H1 (cell line): ENCODE results near the gene MC5R.

ENCODE experiments used
- EZH2 ChIP-seq: fragments of 200-600 bp; sonication (generic); IDR thresholded peaks from 2 replicates; pipeline ENCODE4 v1.7.1; 2012; ENCODE audit warnings: low read depth, mild to moderate bottlenecking, moderate library complexity, low read length, inconsistent platforms; ENCODE audit not compliant: severe bottlenecking
- GABPA ChIP-seq: IDR thresholded peaks from 2 replicates; pipeline ENCODE4 v1.6.1; 2011; ENCODE audit warnings: mild to moderate bottlenecking, low read length, moderate library complexity, borderline replicate concordance; ENCODE audit not compliant: insufficient read depth
- TBP ChIP-seq: IDR thresholded peaks from 2 replicates; pipeline ENCODE4 v1.6.1; 2011; ENCODE audit warnings: low read depth, low read length, improper control_type of control experiment
- TF ChIP-seq, protein P1 (sequence below), 3 experiments: IDR thresholded peaks; 1 replicate in 2 of 3; 2 replicates in 1 of 3; pipeline versions ENCODE4 v1.5.1 to v1.6.1; 2011; ENCODE audit warnings: low read length in 3 of 3, mild to moderate bottlenecking in 3 of 3, inconsistent platforms in 2 of 3, low read depth in 1 of 3, moderate library complexity in 1 of 3; ENCODE audit not compliant: insufficient read depth in 1 of 3; ENCODE audit errors: control extremely low read depth in 1 of 3

DNA sequence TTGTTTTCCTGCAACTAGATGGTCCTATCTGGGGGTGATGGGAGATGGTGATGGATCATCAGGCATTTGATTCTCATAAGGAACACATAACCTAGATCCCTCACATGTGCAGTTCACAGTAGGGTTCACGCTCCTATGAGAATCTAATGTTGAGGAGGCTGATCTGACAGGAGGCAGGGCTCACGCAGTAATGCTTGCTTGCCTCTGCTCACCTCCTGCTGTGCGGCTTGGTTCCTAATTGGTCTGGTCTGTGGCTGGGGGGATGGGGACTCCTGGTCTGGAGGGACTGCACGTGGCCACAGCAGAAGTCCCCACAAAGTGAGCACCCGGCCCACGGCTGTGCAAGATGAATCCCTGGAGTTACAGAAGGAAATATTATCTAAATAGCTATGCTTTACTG, 11.3 kb downstream of the MC5R start:
- TF ChIP-seq EZH2 (no peak), TBP (no peak), GABPA (no peak)
- TF ChIP-seq, protein P1, sequence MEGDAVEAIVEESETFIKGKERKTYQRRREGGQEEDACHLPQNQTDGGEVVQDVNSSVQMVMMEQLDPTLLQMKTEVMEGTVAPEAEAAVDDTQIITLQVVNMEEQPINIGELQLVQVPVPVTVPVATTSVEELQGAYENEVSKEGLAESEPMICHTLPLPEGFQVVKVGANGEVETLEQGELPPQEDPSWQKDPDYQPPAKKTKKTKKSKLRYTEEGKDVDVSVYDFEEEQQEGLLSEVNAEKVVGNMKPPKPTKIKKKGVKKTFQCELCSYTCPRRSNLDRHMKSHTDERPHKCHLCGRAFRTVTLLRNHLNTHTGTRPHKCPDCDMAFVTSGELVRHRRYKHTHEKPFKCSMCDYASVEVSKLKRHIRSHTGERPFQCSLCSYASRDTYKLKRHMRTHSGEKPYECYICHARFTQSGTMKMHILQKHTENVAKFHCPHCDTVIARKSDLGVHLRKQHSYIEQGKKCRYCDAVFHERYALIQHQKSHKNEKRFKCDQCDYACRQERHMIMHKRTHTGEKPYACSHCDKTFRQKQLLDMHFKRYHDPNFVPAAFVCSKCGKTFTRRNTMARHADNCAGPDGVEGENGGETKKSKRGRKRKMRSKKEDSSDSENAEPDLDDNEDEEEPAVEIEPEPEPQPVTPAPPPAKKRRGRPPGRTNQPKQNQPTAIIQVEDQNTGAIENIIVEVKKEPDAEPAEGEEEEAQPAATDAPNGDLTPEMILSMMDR (IDR thresholded peaks at IDR 0.05; ENCODE audit: control extremely low read depth in 1 of 3, insufficient read depth in 1 of 3, low read depth in 1 of 3, low read length in 3 of 3) = no peak
